ENCODE data around the gene THAP2.
"Not testable (repeated sequence)": the region's sequence is repeated elsewhere in the genome, so short reads cannot be mapped to it uniquely, and the experiment has no call there.

THAP2 gene

GRCh38 chr12:71688961-71689570 is 25.0 kb downstream of the THAP2 start:
- TF ChIP-seq, protein P1, sequence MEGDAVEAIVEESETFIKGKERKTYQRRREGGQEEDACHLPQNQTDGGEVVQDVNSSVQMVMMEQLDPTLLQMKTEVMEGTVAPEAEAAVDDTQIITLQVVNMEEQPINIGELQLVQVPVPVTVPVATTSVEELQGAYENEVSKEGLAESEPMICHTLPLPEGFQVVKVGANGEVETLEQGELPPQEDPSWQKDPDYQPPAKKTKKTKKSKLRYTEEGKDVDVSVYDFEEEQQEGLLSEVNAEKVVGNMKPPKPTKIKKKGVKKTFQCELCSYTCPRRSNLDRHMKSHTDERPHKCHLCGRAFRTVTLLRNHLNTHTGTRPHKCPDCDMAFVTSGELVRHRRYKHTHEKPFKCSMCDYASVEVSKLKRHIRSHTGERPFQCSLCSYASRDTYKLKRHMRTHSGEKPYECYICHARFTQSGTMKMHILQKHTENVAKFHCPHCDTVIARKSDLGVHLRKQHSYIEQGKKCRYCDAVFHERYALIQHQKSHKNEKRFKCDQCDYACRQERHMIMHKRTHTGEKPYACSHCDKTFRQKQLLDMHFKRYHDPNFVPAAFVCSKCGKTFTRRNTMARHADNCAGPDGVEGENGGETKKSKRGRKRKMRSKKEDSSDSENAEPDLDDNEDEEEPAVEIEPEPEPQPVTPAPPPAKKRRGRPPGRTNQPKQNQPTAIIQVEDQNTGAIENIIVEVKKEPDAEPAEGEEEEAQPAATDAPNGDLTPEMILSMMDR (IDR thresholded peaks at IDR 0.05; ENCODE audit: insufficient read depth, missing control alignments), result no peak
- FAIRE-seq (no peak), DNase-seq (ENCODE audit: insufficient read length, low spot score) (no peak)

DNA sequence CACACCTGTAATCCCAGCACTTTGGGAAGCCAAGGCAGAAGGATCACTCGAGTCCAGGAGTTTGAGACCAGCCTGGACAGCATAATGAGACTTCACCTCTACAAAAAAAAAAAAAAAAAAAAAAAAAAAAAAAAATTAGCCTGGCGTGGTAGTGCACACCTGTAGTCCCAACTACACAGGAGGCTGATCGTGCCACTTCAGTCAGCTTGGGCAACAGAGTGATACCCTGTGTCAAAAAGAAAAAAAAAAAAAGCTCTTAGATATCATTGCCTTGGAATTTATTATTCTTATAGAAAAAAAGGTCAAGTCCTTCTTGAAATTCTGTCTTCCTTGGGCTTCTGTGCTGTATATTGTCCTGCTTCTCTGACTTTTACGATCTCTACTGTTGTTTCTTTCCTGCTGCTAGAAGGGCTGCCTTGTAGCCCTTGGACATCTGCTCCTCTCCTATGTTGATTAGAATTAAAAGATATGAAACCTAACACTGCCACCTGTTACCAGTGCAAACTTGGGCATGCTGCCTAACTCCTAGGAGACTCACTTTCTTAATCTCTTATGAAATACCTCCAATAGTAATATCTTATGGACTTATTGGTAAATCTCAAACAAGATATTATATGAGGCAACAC is 27.5 kb downstream of the THAP2 start:
- TF ChIP-seq, protein P1 (IDR thresholded peaks at IDR 0.05; ENCODE audit: insufficient read depth, missing control alignments), result no peak
- FAIRE-seq, result no peak
- no peak for DNase-seq (ENCODE audit: insufficient read length, low spot score)

DNA sequence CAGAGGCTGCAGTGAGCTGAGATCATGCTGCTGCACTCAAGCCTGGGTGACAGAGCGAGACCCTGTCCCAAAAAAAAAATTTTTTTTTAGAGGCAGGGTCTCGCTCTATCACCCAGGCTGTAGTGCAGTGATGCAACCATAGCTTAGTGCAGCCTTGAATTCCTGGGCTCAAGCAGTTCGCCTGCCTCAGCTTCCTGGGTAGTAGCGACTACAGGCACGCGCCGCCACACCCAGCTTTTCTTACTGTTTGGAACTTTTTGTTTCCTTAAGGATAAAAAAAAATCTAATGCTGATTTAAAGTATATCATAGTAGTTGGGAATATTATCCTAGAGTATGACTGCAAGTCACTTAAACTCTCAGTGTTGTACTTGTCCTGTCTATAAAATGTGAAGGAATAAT is 29.0 kb downstream of the THAP2 start:
- FAIRE-seq (no peak), DNase-seq (ENCODE audit: insufficient read length, low spot score) (no peak)
- TF ChIP-seq, protein P1 (IDR thresholded peaks at IDR 0.05; ENCODE audit: insufficient read depth, missing control alignments), result no peak

DNA sequence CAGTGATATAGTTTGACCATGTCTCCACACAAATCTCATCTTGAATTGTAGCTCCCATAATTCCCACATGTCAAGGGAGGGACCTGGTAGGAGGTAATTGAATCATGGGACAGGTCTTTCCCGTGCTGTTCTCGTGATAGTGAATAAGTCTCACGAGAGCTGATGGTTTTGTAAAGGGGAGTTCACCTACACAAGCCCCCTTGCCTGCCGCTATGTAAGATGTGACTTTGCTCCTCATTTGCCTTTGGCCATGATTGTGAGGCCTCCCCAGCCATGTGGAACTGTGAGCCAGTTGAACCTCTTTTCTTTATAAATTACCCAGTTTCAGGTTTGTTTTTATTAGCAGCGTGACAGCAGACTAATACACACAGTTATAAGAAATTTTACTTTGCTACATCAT is 29.6 kb downstream of the THAP2 start:
- not testable (repeated sequence) for DNase-seq (ENCODE audit: insufficient read length, low spot score); FAIRE-seq

DNA sequence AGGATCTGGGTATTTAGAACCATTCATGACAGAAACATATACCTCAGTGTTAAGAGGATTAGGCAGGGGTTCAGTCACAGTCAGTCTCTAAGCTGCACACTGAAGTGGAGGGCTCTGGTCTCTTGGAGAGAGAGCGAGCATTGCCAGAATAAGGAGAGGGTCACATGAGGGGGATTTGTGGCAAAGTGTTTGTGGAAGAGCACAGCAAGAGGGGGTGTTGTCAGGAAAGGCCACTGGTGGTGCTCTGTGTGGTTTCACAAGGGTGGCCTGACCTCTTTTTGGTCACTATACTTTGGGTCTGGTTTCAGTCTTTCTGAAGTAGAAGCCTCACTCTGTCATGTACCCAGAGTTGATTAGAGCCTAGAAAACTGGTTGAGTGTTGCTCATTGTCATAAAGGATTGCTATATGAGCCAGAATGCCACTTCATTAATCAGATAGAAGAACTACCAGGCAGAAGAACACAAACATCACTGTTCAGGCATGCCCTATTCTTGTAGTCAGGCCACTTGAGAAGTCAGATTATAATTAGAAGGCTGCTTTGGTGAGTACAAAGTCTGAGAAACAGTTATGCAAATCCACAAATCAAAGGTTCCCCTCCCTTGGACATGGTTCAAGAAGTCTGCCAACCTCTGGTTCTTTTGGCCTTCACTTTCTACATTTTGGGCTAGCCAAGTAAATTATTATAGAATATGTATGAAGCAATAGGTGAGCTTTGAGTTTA is 30.2 kb downstream of the THAP2 start:
- TF ChIP-seq, protein P1 (IDR thresholded peaks at IDR 0.05; ENCODE audit: insufficient read depth, missing control alignments), result no peak
- FAIRE-seq (no peak), DNase-seq (ENCODE audit: insufficient read length, low spot score) (peak; percentile 41)

DNA sequence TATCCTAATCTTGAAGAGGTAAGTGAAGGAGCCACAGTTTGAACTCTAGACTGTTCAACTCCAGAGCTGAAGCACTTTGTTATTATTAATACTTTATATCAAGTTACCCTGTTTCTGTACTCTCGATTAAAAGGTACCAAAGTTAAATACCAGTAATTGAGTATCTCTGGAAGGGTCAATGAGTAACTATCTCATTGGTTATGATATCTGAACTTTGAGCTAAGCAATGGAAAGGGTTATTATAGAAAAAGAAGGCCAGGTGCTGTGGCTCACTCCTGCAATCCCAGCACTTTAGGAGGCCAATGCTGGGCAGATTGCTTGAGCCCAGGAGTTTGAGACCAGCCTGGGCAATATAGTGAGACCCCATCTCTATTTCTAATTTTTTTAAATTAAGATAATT is 31.7 kb downstream of the THAP2 start:
- no peak for FAIRE-seq
- DNase-seq (ENCODE audit: insufficient read length, low spot score), result no peak
- TF ChIP-seq, protein P1 (IDR thresholded peaks at IDR 0.05; ENCODE audit: insufficient read depth, missing control alignments), result no peak

DNA sequence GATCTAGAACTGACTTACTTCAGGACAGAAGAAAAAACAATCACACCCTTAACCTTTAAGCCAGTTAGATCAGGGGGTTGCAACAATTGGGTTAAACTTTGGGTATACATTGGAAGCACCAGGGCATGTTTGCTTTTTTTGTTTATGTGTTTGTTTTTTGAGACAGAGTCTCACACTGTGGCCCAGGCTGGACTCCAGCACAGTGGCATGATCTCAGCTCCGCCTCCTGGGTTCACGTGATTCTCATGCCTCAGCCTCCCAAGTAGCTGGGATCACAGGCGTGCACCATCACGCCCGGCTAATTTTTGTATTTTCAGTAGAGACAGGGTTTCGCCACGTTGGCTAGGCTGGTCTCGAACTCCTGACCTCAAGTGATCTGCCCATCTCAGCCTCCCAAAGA is 38.1 kb downstream of the THAP2 start:
- FAIRE-seq, result not testable (repeated sequence)

DNA sequence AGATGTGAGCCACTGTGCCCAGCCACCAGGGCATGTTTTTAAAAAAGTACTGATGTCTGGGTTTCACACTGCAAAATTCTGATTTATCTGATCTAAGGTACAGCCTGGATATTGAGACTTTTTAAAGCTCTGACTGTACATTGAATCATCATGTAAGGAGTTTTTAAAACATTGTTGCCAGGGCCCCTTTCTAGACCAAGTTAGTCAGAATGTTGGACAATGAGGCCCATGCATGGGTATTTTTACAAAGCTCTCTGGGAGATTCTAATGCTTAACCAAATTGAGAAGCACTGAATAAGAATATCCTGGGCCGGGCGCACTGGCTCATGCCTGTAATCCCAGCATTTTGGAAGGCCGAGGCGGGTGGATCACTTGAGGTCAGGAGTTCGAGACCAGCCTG is 38.5 kb downstream of the THAP2 start:
- TF ChIP-seq, protein P1 (IDR thresholded peaks at IDR 0.05; ENCODE audit: insufficient read depth, missing control alignments), result no peak
- DNase-seq (ENCODE audit: insufficient read length, low spot score) (no peak), FAIRE-seq (no peak)

More for the DNA sequence above, 38.1 kb downstream of the THAP2 start:
- not testable (repeated sequence) for DNase-seq (ENCODE audit: insufficient read length, low spot score)
